Endothelial cell of umbilical vein (primary cell): ENCODE data around the gene PSD4. TPM values are rescaled to one million over a fixed set of nuclear protein-coding genes. Genes with fewer than 3 reads are reported as not detected.

Experiments used
- BruUV-seq: library from RNA; stranded (reverse); fragments of 400-500 nt; replicated peaks from 2 replicates; lab custom pipeline; 2021; lab: Mats Ljungman, UMichigan
- CTCF ChIA-PET: fragments of 300-600, 350-600 bp; sonication (Branson Sonifier 250); formaldehyde crosslinking; loops from one replicate; lab custom pipeline; 2021; ENCODE audit warnings: antibody characterized with exemption, inconsistent platforms; lab: Charles Lee
- POLR2A ChIA-PET: fragments of 300-600, 350-600 bp; sonication (Branson Sonifier 250); formaldehyde crosslinking; loops from one replicate; lab custom pipeline; 2021; ENCODE audit warnings: antibody characterized with exemption, inconsistent platforms; lab: Charles Lee
- DNase-seq: peaks from one replicate; pipeline ENCODE4 v3.0.0-alpha.2; 2011; ENCODE audit warnings: low read depth, low spot score
- FAIRE-seq: peaks from 2 replicates; lab custom pipeline; 2011; peaks lifted over from hg19 to GRCh38; lab: Jason Lieb, UNC
- H2AFZ ChIP-seq: 2 replicates; pipeline ENCODE4 v1.6.0; 2012; ENCODE audit warnings: low read depth, low read length, control low read depth, inconsistent platforms
- H3K27ac ChIP-seq: 2 replicates; pipeline ENCODE4 v1.5.1; 2011; ENCODE audit warnings: low read depth, mild to moderate bottlenecking, control low read depth, low read length, moderate library complexity; ENCODE audit not compliant: insufficient read depth
- H3K27me3 ChIP-seq, 2 experiments: 2 replicates each; pipeline versions ENCODE4 v1.6.0 to v1.6.1; 2011; ENCODE audit warnings: low read length in 2 of 2, mixed read lengths in 1 of 2; ENCODE audit not compliant: control insufficient read depth in 2 of 2, insufficient read depth in 2 of 2
- H3K36me3 ChIP-seq, 2 experiments: 2 replicates in 1 of 2; 3 replicates in 1 of 2; pipeline ENCODE4 v1.5.1; 2011; ENCODE audit warnings: low read length in 2 of 2, mild to moderate bottlenecking in 1 of 2, moderate library complexity in 1 of 2; ENCODE audit not compliant: control insufficient read depth in 2 of 2, insufficient read depth in 2 of 2; ENCODE audit errors: extremely low read depth in 1 of 2
- H3K4me1 ChIP-seq: 3 replicates; pipeline ENCODE4 v1.5.1; 2011; ENCODE audit warnings: mild to moderate bottlenecking, low read length; ENCODE audit not compliant: control insufficient read depth, insufficient read depth; ENCODE audit errors: extremely low read depth
- H3K4me2 ChIP-seq: 2 replicates; pipeline ENCODE4 v1.6.1; 2011; ENCODE audit warnings: low read length, control low read depth, mixed read lengths; ENCODE audit not compliant: insufficient read depth
- H3K4me3 ChIP-seq, 3 experiments: fragments of 200-600 bp in 1 of 3; sonication (generic), shearing (Covaris generic) in 1 of 3; replicated peaks in 1 of 3; 2 replicates each; pipeline ENCODE4 v1.5.1; 2011 to 2016; ENCODE audit warnings: control low read depth in 3 of 3, low read length in 3 of 3, mild to moderate bottlenecking in 2 of 3, inconsistent platforms in 1 of 3, low read depth in 1 of 3, moderate library complexity in 1 of 3; ENCODE audit not compliant: insufficient read depth in 1 of 3
- H3K79me2 ChIP-seq: 2 replicates; pipeline ENCODE4 v1.6.0; 2012; ENCODE audit warnings: low read length, inconsistent platforms; ENCODE audit not compliant: control insufficient read depth, insufficient read depth
- H3K9ac ChIP-seq: replicated peaks from 2 replicates; pipeline ENCODE3; 2011; ENCODE audit warnings: low read length, control low read depth; ENCODE audit not compliant: insufficient read depth; ENCODE audit errors: extremely low read depth
- H3K9me1 ChIP-seq: replicated peaks from 3 replicates; pipeline ENCODE4 v1.6.0; 2011; ENCODE audit warnings: mild to moderate bottlenecking, low read length; ENCODE audit not compliant: control insufficient read depth, insufficient read depth; ENCODE audit errors: extremely low read depth
- H3K9me3 ChIP-seq: replicated peaks from 2 replicates; pipeline ENCODE4 v1.5.1; 2012; ENCODE audit warnings: low read length, inconsistent platforms; ENCODE audit not compliant: control insufficient read depth, insufficient read depth
- H4K20me1 ChIP-seq: replicated peaks from 2 replicates; pipeline ENCODE3; 2011; ENCODE audit warnings: mild to moderate bottlenecking, low read length; ENCODE audit not compliant: control insufficient read depth, insufficient read depth; ENCODE audit errors: extremely low read depth
- CTCF ChIP-seq, 2 donors: IDR thresholded peaks; 1 replicate in 1 of 2; 2 replicates in 1 of 2; pipeline ENCODE4 v1.5.1; 2011; ENCODE audit warnings: low read length in 2 of 2, mild to moderate bottlenecking in 2 of 2, moderate library complexity in 2 of 2, control low read depth in 1 of 2, inconsistent platforms in 1 of 2, low read depth in 1 of 2; ENCODE audit not compliant: insufficient read depth in 1 of 2; ENCODE audit errors: extremely low read depth in 1 of 2
- EZH2 ChIP-seq: IDR thresholded peaks from 2 replicates; pipeline ENCODE4 v1.6.1; 2012; ENCODE audit warnings: borderline replicate concordance, low read depth, mild to moderate bottlenecking, moderate library complexity, low read length, inconsistent platforms; ENCODE audit not compliant: severe bottlenecking
- FOS ChIP-seq: IDR thresholded peaks from 2 replicates; pipeline ENCODE4 v1.6.1; 2011; ENCODE audit warnings: mild to moderate bottlenecking, low read length, moderate library complexity, borderline replicate concordance; ENCODE audit not compliant: insufficient read depth
- GATA2 ChIP-seq: IDR thresholded peaks from 2 replicates; pipeline ENCODE4 v1.7.0; 2011; ENCODE audit warnings: low read depth, mild to moderate bottlenecking, moderate library complexity, mixed read lengths, low read length; ENCODE audit not compliant: insufficient read length, insufficient read depth
- JUN ChIP-seq: IDR thresholded peaks from 2 replicates; pipeline ENCODE4 v1.6.1; 2011; ENCODE audit warnings: borderline replicate concordance, low read depth; ENCODE audit not compliant: insufficient read length, insufficient read depth
- MAX ChIP-seq: IDR thresholded peaks from 2 replicates; pipeline ENCODE4 v1.6.1; 2011; ENCODE audit not compliant: insufficient read depth, insufficient read length
- MYC ChIP-seq: IDR thresholded peaks from one replicate; pipeline ENCODE4 v1.6.1; 2011; ENCODE audit warnings: mild to moderate bottlenecking, low read depth, low read length
- POLR2A ChIP-seq: IDR thresholded peaks from 2 replicates; pipeline ENCODE4 v1.6.1; 2012; ENCODE audit warnings: low read depth, mild to moderate bottlenecking, control low read depth, low read length
- POLR2AphosphoS5 ChIP-seq: IDR thresholded peaks from 2 replicates; pipeline ENCODE4 v1.6.1; 2012; ENCODE audit warnings: low read depth, mild to moderate bottlenecking, control low read depth, low read length, moderate library complexity; ENCODE audit not compliant: insufficient read depth
- dilution Hi-C: fragments of 300-500 bp; cut with MboI; formaldehyde crosslinking; loops from one replicate; pipeline ENCODE4 v1.15.0; 2019; ENCODE audit warnings: low sequenced_read_pairs; ENCODE audit not compliant: extremely low pct_ligation_motif_present
- intact Hi-C: fragments of 100-400 bp; cut with micrococcal nuclease; formaldehyde crosslinking; loops from one replicate; pipeline ENCODE4 v1.10.0; 2022
- polyA plus RNA-seq, 4 experiments: library from polyadenylated mRNA; depleted of rRNA in 3 of 4; stranded (reverse) in 3 of 4; unstranded in 1 of 4; fragments of >200 nt; gene quantifications; 2 replicates each; pipeline versions ENCODE4 v1.2.1 to v1.2.3, GENCODE V29; 2011 to 2012; ENCODE audit warnings: missing spikeins in 1 of 4
- total RNA-seq: library from RNA; stranded (reverse); gene quantifications from 2 replicates; pipeline ENCODE4 v1.2.3, GENCODE V29; 2021

PSD4 gene
- total and polyA plus RNA-seq, 2 donors (not counting 3 experiments of a cell fraction or from before 2014, with no cell fraction given): 0.01 to 0.24 TPM

- no peak for DNase-seq
- TF ChIP-seq MYC: no peak
- TF ChIP-seq GATA2: no peak
- no peak for TF ChIP-seq EZH2
- no peak for TF ChIP-seq JUN
- TF ChIP-seq FOS: no peak
- no peak for TF ChIP-seq POLR2AphosphoS5
- no peak for TF ChIP-seq CTCF (IDR thresholded peaks at IDR 0.05; ENCODE audit: extremely low read depth in 1 of 2, insufficient read depth in 1 of 2, low read depth in 1 of 2, low read length in 2 of 2)
- no peak for TF ChIP-seq POLR2A
- no peak for TF ChIP-seq MAX
- Histone ChIP-seq H3K36me3 (no peaks in the 10 kb centered on the region), H3K27me3 (peaks cover 2 to 13% of the 10 kb centered on the region in 2 experiments), H3K27ac (no peak overlapping the region), H3K79me2 (no peaks in the 10 kb centered on the region), H3K4me2 (no peak overlapping the region), H3K9me3 (no peaks in the 10 kb centered on the region), H3K9me1 (no peaks in the 10 kb centered on the region), H3K4me1 (peaks cover 11% of the 10 kb centered on the region), H2AFZ (no peak overlapping the region), H3K4me3 (no peak overlapping the region), H4K20me1 (no peaks in the 10 kb centered on the region), H3K9ac (no peak overlapping the region)
- no TSS peak for BruUV-seq
- CTCF ChIA-PET: interaction anchor here (0.6 to 1.4 kb wide), 2 partner anchors 14 to 44 kb away, joined by 3 to 4 read pairs; no protein-coding TSS in a partner anchor
- dilution Hi-C loops (no loop called here), intact Hi-C loops (no loop called here)
- no peak for FAIRE-seq
- POLR2A ChIA-PET: no interaction called here
Measured at GRCh38 chr2:113124181-113124961, 49.4 kb upstream of the PSD4 start.
